B cell (primary cell): Measurements from ENCODE around the gene DCAF7. TPM values are rescaled to one million over a fixed set of nuclear protein-coding genes. Genes with fewer than 3 reads are reported as not detected.

ENCODE experiments used
- ATAC-seq: fragments of 200-7000 bp; cut with Tn5 transposase; one replicate; pipeline ENCODE4 v1.10.0; 2021; ENCODE audit warnings: low read depth, mild to moderate bottlenecking, moderate number of reproducible peaks, moderate library complexity
- CTCF ChIA-PET: fragments of 350-600 bp; sonication (Branson Sonifier 250); formaldehyde crosslinking; loops from one replicate; lab custom pipeline; 2021; ENCODE audit warnings: antibody characterized with exemption, inconsistent platforms; lab: Charles Lee
- POLR2A ChIA-PET: fragments of 350-600 bp; sonication (Branson Sonifier 250); formaldehyde crosslinking; loops from one replicate; lab custom pipeline; 2021; ENCODE audit warnings: antibody characterized with exemption; lab: Charles Lee
- DNase-seq: peaks from one replicate; pipeline ENCODE4 v3.0.0; 2013
- H2AFZ ChIP-seq: 2 replicates; pipeline ENCODE4 v1.6.1; 2012; ENCODE audit warnings: mild to moderate bottlenecking, low read depth, low read length; ENCODE audit not compliant: insufficient read depth, poor library complexity, severe bottlenecking
- H3K27ac ChIP-seq, 2 donors: 1 replicate in 1 of 2; 2 replicates in 1 of 2; pipeline ENCODE4 v1.5.1; 2012 to 2013; ENCODE audit warnings: low read length in 2 of 2, mild to moderate bottlenecking in 2 of 2, moderate library complexity in 1 of 2
- H3K27me3 ChIP-seq, 4 experiments: fragments of 200-600 bp in 1 of 4; sonication (generic) in 1 of 4; replicated peaks in 1 of 4; 1 replicate in 2 of 4; 2 replicates in 2 of 4; pipeline versions ENCODE4 v1.6.1 to v1.7.0; 2013 to 2016; ENCODE audit warnings: low read length in 3 of 4, mild to moderate bottlenecking in 2 of 4, mixed read lengths in 1 of 4, moderate library complexity in 1 of 4; ENCODE audit not compliant: insufficient read depth in 4 of 4, control insufficient read depth in 3 of 4; ENCODE audit errors: control extremely low read depth in 1 of 4
- H3K36me3 ChIP-seq, 2 experiments: replicated peaks in 1 of 2; 1 replicate in 1 of 2; 2 replicates in 1 of 2; pipeline versions ENCODE4 v1.6.1 to v1.7.1; 2013; ENCODE audit warnings: low read length in 1 of 2; ENCODE audit not compliant: insufficient read depth in 2 of 2, control insufficient read depth in 1 of 2; ENCODE audit errors: control extremely low read depth in 1 of 2, extremely low read depth in 1 of 2
- H3K4me1 ChIP-seq, 2 donors: fragments of 200-600 bp in 1 of 2; sonication (generic) in 1 of 2; 1 replicate in 1 of 2; 2 replicates in 1 of 2; pipeline versions ENCODE4 v1.5.1 to v1.6.1; 2013 to 2017; ENCODE audit warnings: low read length in 2 of 2; ENCODE audit not compliant: control insufficient read depth in 2 of 2, insufficient read depth in 2 of 2
- H3K4me2 ChIP-seq: replicated peaks from 2 replicates; pipeline ENCODE3; 2012; ENCODE audit warnings: mild to moderate bottlenecking, low read depth, low read length; ENCODE audit not compliant: poor library complexity, severe bottlenecking
- H3K4me3 ChIP-seq, 5 experiments: fragments of 200-600 bp in 1 of 5; sonication (generic) in 1 of 5; 1 replicate in 3 of 5; 2 replicates in 2 of 5; pipeline versions ENCODE4 v1.5.1 to v1.7.0; 2011 to 2016; ENCODE audit warnings: low read length in 4 of 5, mild to moderate bottlenecking in 4 of 5, low read depth in 2 of 5, control low read depth in 1 of 5, moderate library complexity in 1 of 5; ENCODE audit not compliant: insufficient read depth in 1 of 5; ENCODE audit errors: control extremely low read depth in 1 of 5, extremely low read depth in 1 of 5
- H3K79me2 ChIP-seq: fragments of 200-600 bp; sonication (generic); one replicate; pipeline ENCODE4 v1.6.0; 2016; ENCODE audit warnings: low read length; ENCODE audit not compliant: control insufficient read depth, insufficient read depth
- H3K9ac ChIP-seq: fragments of 200-600 bp; sonication (generic); 2 replicates; pipeline ENCODE4 v1.6.1; 2017; ENCODE audit warnings: mild to moderate bottlenecking, low read length, moderate library complexity
- H3K9me3 ChIP-seq, 3 donors: one replicate each; pipeline versions ENCODE4 v1.6.1 to v1.7.1; 2013; ENCODE audit warnings: low read length in 2 of 3; ENCODE audit not compliant: control insufficient read depth in 2 of 3, insufficient read depth in 1 of 3; ENCODE audit errors: control extremely low read depth in 1 of 3
- H4K20me1 ChIP-seq: 2 replicates; pipeline ENCODE4 v1.6.0; 2012; ENCODE audit warnings: mild to moderate bottlenecking, low read length; ENCODE audit not compliant: insufficient read depth, control insufficient read depth, poor library complexity, severe bottlenecking
- H3K27ac Mint-ChIP-seq: one replicate; pipeline ENCODE4 v1.8.0; 2021; ENCODE audit warnings: mixed read lengths
- H3K27me3 Mint-ChIP-seq: one replicate; pipeline ENCODE4 v1.8.0; 2021; ENCODE audit warnings: mixed read lengths
- H3K4me1 Mint-ChIP-seq: one replicate; pipeline ENCODE4 v1.8.0; 2021; ENCODE audit warnings: mixed read lengths
- H3K4me3 Mint-ChIP-seq: one replicate; pipeline ENCODE4 v1.8.0; 2021; ENCODE audit warnings: mixed read lengths
- H3K9me3 Mint-ChIP-seq: one replicate; pipeline ENCODE4 v1.8.0; 2022; ENCODE audit warnings: mixed read lengths; ENCODE audit not compliant: insufficient read depth
- EZH2 ChIP-seq: IDR thresholded peaks from 2 replicates; pipeline ENCODE4 v1.6.1; 2012; ENCODE audit warnings: borderline replicate concordance, low read depth, mild to moderate bottlenecking, moderate library complexity, low read length; ENCODE audit not compliant: insufficient read depth, poor library complexity, severe bottlenecking
- WGBS: methylation state at CpG from one replicate; pipeline ENCODE4 v1.1.5; 2013; ENCODE audit warnings: missing lambda C conversion rate; ENCODE audit not compliant: insufficient coverage; 5-methylcytosine and 5-hydroxymethylcytosine counted together
- intact Hi-C: fragments of 100-400 bp; cut with micrococcal nuclease; formaldehyde crosslinking; loops from one replicate; pipeline ENCODE4 v1.10.0; 2022
- polyA plus RNA-seq: library from polyadenylated mRNA; depleted of rRNA; stranded (reverse); fragments of >200 nt; gene quantifications from 2 replicates; pipeline ENCODE4 v1.2.3, GENCODE V29; 2012
- total RNA-seq, 2 donors: library from RNA; stranded (reverse); fragments of 120-200 nt in 1 of 2; gene quantifications; 1 replicate in 1 of 2; 2 replicates in 1 of 2; pipeline versions ENCODE4 v1.2.3 to v1.2.4, GENCODE V29; 2013 to 2022
- TF ChIP-seq, protein P1 (sequence below): fragments of 200-600 bp; IDR thresholded peaks from one replicate; pipeline ENCODE4 v1.8.0; 2022; ENCODE audit warnings: antibody characterized with exemption, mild to moderate bottlenecking

The DCAF7 gene
- total and polyA plus RNA-seq, 2 donors (not counting 1 experiment from before 2014, with no cell fraction given): 55.1 to 84.7 TPM

DNA sequence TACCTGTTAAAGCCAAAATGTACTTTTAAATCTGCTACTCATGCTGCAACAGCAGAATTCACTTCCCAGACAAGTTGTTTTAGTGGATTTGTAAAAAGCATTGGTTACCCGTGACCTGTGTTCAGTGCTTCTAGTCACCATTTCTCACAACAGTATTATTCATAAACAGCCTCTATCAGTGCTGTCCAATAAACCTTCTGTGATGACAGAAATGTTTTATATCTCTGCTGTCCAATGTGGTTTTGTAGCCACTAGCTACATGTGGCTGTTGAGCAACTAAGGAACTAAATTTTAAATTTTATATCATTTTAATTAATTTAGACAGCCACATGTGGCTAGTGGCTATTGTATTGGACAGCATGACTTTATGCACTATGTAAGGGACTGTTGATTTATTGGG, 84.5 kb downstream of the DCAF7 start:
- no peak overlapping the region for H3K4me2 ChIP-seq
- no peak overlapping the region for H3K27ac ChIP-seq
- Mint-ChIP-seq H3K27ac (no peak overlapping the region), H3K27me3 (no peaks in the 10 kb centered on the region), H3K4me3 (no peak overlapping the region), H3K9me3 (no peaks in the 10 kb centered on the region), H3K4me1 (peaks cover 19% of the 10 kb centered on the region)
- POLR2A ChIA-PET: no interaction called here
- CTCF ChIA-PET: interaction anchor here (2.2 kb wide), 1 partner anchor 75 kb away, joined by 6 read pairs; no protein-coding TSS in a partner anchor
- WGBS: no CpG with 5 or more reads among the region's 1 CpG
- no peak overlapping the region for H2AFZ ChIP-seq
- peaks cover 3 to 60% of the 10 kb centered on the region in 2 experiments for H3K36me3 ChIP-seq
- no peaks in the 10 kb centered on the region for H3K9me3 ChIP-seq
- TF ChIP-seq EZH2: no peak
- TF ChIP-seq, protein P1, sequence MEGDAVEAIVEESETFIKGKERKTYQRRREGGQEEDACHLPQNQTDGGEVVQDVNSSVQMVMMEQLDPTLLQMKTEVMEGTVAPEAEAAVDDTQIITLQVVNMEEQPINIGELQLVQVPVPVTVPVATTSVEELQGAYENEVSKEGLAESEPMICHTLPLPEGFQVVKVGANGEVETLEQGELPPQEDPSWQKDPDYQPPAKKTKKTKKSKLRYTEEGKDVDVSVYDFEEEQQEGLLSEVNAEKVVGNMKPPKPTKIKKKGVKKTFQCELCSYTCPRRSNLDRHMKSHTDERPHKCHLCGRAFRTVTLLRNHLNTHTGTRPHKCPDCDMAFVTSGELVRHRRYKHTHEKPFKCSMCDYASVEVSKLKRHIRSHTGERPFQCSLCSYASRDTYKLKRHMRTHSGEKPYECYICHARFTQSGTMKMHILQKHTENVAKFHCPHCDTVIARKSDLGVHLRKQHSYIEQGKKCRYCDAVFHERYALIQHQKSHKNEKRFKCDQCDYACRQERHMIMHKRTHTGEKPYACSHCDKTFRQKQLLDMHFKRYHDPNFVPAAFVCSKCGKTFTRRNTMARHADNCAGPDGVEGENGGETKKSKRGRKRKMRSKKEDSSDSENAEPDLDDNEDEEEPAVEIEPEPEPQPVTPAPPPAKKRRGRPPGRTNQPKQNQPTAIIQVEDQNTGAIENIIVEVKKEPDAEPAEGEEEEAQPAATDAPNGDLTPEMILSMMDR: no peak
- H4K20me1 ChIP-seq: peaks cover 28% of the 10 kb centered on the region
- DNase-seq: no peak
- H3K79me2 ChIP-seq: peaks cover 36% of the 10 kb centered on the region
- no peak overlapping the region for H3K9ac ChIP-seq
- no peaks in the 10 kb centered on the region for H3K27me3 ChIP-seq
- H3K4me1 ChIP-seq: no peaks in the 10 kb centered on the region
- intact Hi-C loops: no loop called here
- ATAC-seq: no peak
- H3K4me3 ChIP-seq: no peak overlapping the region

DNA sequence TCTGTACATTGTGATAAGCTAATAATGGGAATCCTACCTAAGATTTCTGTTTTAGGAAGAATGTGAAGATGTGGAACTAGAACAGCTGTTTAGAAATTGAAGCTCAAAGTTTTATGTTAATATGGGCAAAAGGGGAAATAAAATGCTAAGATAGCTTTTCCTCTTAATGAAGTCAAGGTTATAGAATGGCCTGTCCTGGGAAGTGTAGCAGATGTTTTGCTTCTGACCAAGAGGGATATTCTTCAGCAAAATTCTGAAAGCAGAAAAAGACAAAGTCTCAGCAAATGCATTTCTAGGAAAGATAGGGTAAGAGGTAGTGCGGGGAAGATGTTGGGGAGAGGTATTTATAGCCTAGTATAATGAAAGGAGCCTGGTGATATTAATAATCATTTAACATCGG, 85.0 kb downstream of the DCAF7 start:
- ATAC-seq (no peak), DNase-seq (no peak)
- no peaks in the 10 kb centered on the region for H3K4me1 ChIP-seq
- H3K27ac Mint-ChIP-seq: no peak overlapping the region
- H3K27ac ChIP-seq: no peak overlapping the region
- no peaks in the 10 kb centered on the region for H3K27me3 ChIP-seq
- no peaks in the 10 kb centered on the region for H3K9me3 ChIP-seq
- H3K4me2 ChIP-seq: no peak overlapping the region
- H3K9me3 Mint-ChIP-seq: no peaks in the 10 kb centered on the region
- H3K36me3 ChIP-seq: peaks cover 3 to 60% of the 10 kb centered on the region in 2 experiments
- H3K9ac ChIP-seq: no peak overlapping the region
- H3K27me3 Mint-ChIP-seq: no peaks in the 10 kb centered on the region
- ChIA-PET CTCF (interaction anchor here (2.2 kb wide), 1 partner anchor 75 kb away, joined by 6 read pairs; no protein-coding TSS in a partner anchor), POLR2A (no interaction called here)
- H3K4me1 Mint-ChIP-seq: peaks cover 18% of the 10 kb centered on the region
- H3K4me3 ChIP-seq: no peak overlapping the region
- H2AFZ ChIP-seq: no peak overlapping the region
- no CpG with 5 or more reads among the region's 2 CpGs for WGBS
- H3K4me3 Mint-ChIP-seq: no peak overlapping the region
- intact Hi-C loops: no loop called here
- TF ChIP-seq, protein P1: no peak
- no peak for TF ChIP-seq EZH2
- H4K20me1 ChIP-seq: peaks cover 27% of the 10 kb centered on the region
- H3K79me2 ChIP-seq: peaks cover 33% of the 10 kb centered on the region
